Testis (tissue), 3 donors: ENCODE data around the gene FBXL7. TPM values are rescaled to one million over a fixed set of nuclear protein-coding genes. Genes with fewer than 3 reads are reported as not detected.

ENCODE experiments used
- DNase-seq: peaks from one replicate; pipeline ENCODE4 v3.0.0-alpha.2; 2019
- H3K27ac ChIP-seq, 2 donors: fragments of 200-600 bp; sonication (generic); one replicate each; pipeline ENCODE4 v1.5.1; 2019
- H3K27me3 ChIP-seq: fragments of 200-600 bp; sonication (generic); one replicate; pipeline ENCODE4 v1.5.1; 2019
- H3K36me3 ChIP-seq: fragments of 200-600 bp; sonication (generic); one replicate; pipeline ENCODE4 v1.5.1; 2017; ENCODE audit warnings: low read depth; ENCODE audit errors: missing control alignments
- H3K4me1 ChIP-seq: fragments of 200-600 bp; sonication (generic); one replicate; pipeline ENCODE4 v1.5.1; 2019
- H3K4me3 ChIP-seq, 2 donors: fragments of 200-600 bp; sonication (generic); one replicate each; pipeline ENCODE4 v1.5.1; 2017 to 2019
- H3K9me3 ChIP-seq: fragments of 200-600 bp; sonication (generic); one replicate; pipeline ENCODE4 v1.5.1; 2017
- CTCF ChIP-seq, 3 experiments: fragments of 450-650 bp in 2 of 3; fragments of 200-600 bp in 1 of 3; sonication (generic) in 1 of 3; IDR thresholded peaks; one replicate each; pipeline ENCODE4 v1.5.1; 2016 to 2019; ENCODE audit warnings: antibody characterized with exemption in 3 of 3, mild to moderate bottlenecking in 2 of 3, moderate library complexity in 1 of 3
- POLR2A ChIP-seq: fragments of 450-650 bp; IDR thresholded peaks from one replicate; pipeline ENCODE4 v1.6.1; 2017; ENCODE audit warnings: antibody characterized with exemption, mild to moderate bottlenecking, moderate library complexity
- WGBS, 2 donors: methylation state at CpG; one replicate each; pipeline ENCODE4 v1.1.5; 2018; 5-methylcytosine and 5-hydroxymethylcytosine counted together
- intact Hi-C: fragments of 100-400 bp; cut with DNase I; formaldehyde crosslinking; loops from one replicate; pipeline ENCODE4 v1.15.1; 2023; ENCODE audit warnings: low total_unique reads
- polyA plus RNA-seq: library from polyadenylated mRNA; stranded (reverse); fragments of 350-450 nt; fragmentation: Illumina TruSeq; extraction: RNeasy Lipid Tissue Mini Kit (QIAGEN cat#74804); gene quantifications from one replicate; pipeline ENCODE4 v1.2.3, GENCODE V29; 2014; ENCODE audit warnings: low read depth, low replicate concordance; ENCODE audit not compliant: insufficient read depth
- total RNA-seq, 2 donors: library from RNA; depleted of rRNA; stranded (reverse); fragments of >200 nt; gene quantifications; one replicate each; pipeline ENCODE4 v1.2.3, GENCODE V29; 2016

Gene FBXL7
- total and polyA plus RNA-seq, 3 donors from 2014 or later: 9.8 to 17.3 (median 15.2) TPM

- WGBS, 2 donors: 79 to 80% methylated on average over 1 of the region's 1 CpG
- Histone ChIP-seq H3K36me3 (no peaks in the 10 kb centered on the region), H3K4me1 (peaks cover 8% of the 10 kb centered on the region), H3K27ac (no peak overlapping the region), H3K4me3 (no peak overlapping the region), H3K9me3 (no peaks in the 10 kb centered on the region), H3K27me3 (no peaks in the 10 kb centered on the region)
- DNase-seq: no peak
- intact Hi-C loops: no loop called here
- TF ChIP-seq POLR2A (no peak), CTCF (IDR thresholded peaks at IDR 0.05) (no peak)
Observed at GRCh38 chr5:15797116-15797515, 297.1 kb downstream of the FBXL7 start.

GRCh38 chr5:15798006-15798405 lies 298.0 kb downstream of the FBXL7 start:
- intact Hi-C loops: no loop called here
- peaks cover 8% of the 10 kb centered on the region for H3K4me1 ChIP-seq
- WGBS, 2 donors: 40 to 49% methylated on average over 3 of the region's 3 CpGs

GRCh38 chr5:15799014-15799413 lies 299.0 kb downstream of the FBXL7 start:
- intact Hi-C loops: no loop called here
- Histone ChIP-seq H3K36me3 (no peaks in the 10 kb centered on the region), H3K4me3 (no peak overlapping the region), H3K4me1 (peaks cover 8% of the 10 kb centered on the region), H3K9me3 (no peaks in the 10 kb centered on the region), H3K27me3 (no peaks in the 10 kb centered on the region), H3K27ac (no peak overlapping the region)
- no peak for DNase-seq
- WGBS, 2 donors: 76 to 81% methylated on average over 1 of the region's 1 CpG
- no peak for TF ChIP-seq POLR2A
- TF ChIP-seq CTCF (IDR thresholded peaks at IDR 0.05): no peak

More at GRCh38 chr5:15798006-15798405, 298.0 kb downstream of the FBXL7 start:
- H3K27ac ChIP-seq: no peak overlapping the region
- no peak overlapping the region for H3K4me3 ChIP-seq
- no peaks in the 10 kb centered on the region for H3K9me3 ChIP-seq
- no peaks in the 10 kb centered on the region for H3K27me3 ChIP-seq
- TF ChIP-seq POLR2A (no peak), CTCF (IDR thresholded peaks at IDR 0.05) (no peak)
- DNase-seq: peak; percentile 42
- H3K36me3 ChIP-seq: no peaks in the 10 kb centered on the region

GRCh38 chr5:15799612-15800011 lies 299.6 kb downstream of the FBXL7 start:
- no peaks in the 10 kb centered on the region for H3K36me3 ChIP-seq
- no peak for DNase-seq
- WGBS, 2 donors: 78% methylated on average over 7 of the region's 7 CpGs
- no peak overlapping the region for H3K27ac ChIP-seq
- no peaks in the 10 kb centered on the region for H3K9me3 ChIP-seq
- H3K27me3 ChIP-seq: no peaks in the 10 kb centered on the region
- intact Hi-C loops: no loop called here
- TF ChIP-seq POLR2A (no peak), CTCF (IDR thresholded peaks at IDR 0.05) (no peak)
- no peak overlapping the region for H3K4me3 ChIP-seq
- H3K4me1 ChIP-seq: peaks cover 5% of the 10 kb centered on the region

GRCh38 chr5:15803280-15803679 lies 303.3 kb downstream of the FBXL7 start:
- 32 to 54% methylated on average over 2 of the region's 2 CpGs for WGBS, 2 donors

More at GRCh38 chr5:15803280-15803679, 303.3 kb downstream of the FBXL7 start:
- Histone ChIP-seq H3K4me3 (no peak overlapping the region), H3K4me1 (no peaks in the 10 kb centered on the region), H3K27ac (no peak overlapping the region), H3K36me3 (no peaks in the 10 kb centered on the region), H3K9me3 (no peaks in the 10 kb centered on the region), H3K27me3 (no peaks in the 10 kb centered on the region)
- no peak for DNase-seq
- intact Hi-C loops: no loop called here
- TF ChIP-seq POLR2A (no peak), CTCF (IDR thresholded peaks at IDR 0.05) (no peak)
